Mesodermal cell (in vitro differentiated cells): ENCODE results near the gene FGF11.

Experiments used
- H3K27ac ChIP-seq: 2 replicates; pipeline ENCODE4 v1.7.0; 2013; ENCODE audit warnings: mild to moderate bottlenecking, low read depth, low read length, moderate library complexity; ENCODE audit not compliant: severe bottlenecking
- H3K36me3 ChIP-seq: 2 replicates; pipeline ENCODE4 v1.7.1; 2013; ENCODE audit warnings: mild to moderate bottlenecking, low read length, moderate library complexity; ENCODE audit not compliant: control insufficient read depth, insufficient read depth
- H3K4me1 ChIP-seq: one replicate; pipeline ENCODE4 v1.7.1; 2013; ENCODE audit warnings: mild to moderate bottlenecking, low read length; ENCODE audit not compliant: insufficient read depth, control insufficient read depth, poor library complexity, severe bottlenecking
- H3K4me3 ChIP-seq: 2 replicates; pipeline ENCODE4 v1.7.0; 2013; ENCODE audit warnings: low read length, control low read depth, mild to moderate bottlenecking; ENCODE audit not compliant: insufficient read depth, poor library complexity, severe bottlenecking; ENCODE audit errors: extremely low read depth
- H3K9me3 ChIP-seq: 2 replicates; pipeline ENCODE4 v1.7.1; 2013; ENCODE audit warnings: mild to moderate bottlenecking, low read length, moderate library complexity; ENCODE audit not compliant: control insufficient read depth
- WGBS, 2 experiments: methylation state at CpG; one replicate each; pipeline ENCODE4 v1.1.5; 2013; ENCODE audit warnings: missing lambda C conversion rate in 2 of 2; ENCODE audit not compliant: insufficient coverage in 2 of 2; 5-methylcytosine and 5-hydroxymethylcytosine counted together

The FGF11 gene

DNA sequence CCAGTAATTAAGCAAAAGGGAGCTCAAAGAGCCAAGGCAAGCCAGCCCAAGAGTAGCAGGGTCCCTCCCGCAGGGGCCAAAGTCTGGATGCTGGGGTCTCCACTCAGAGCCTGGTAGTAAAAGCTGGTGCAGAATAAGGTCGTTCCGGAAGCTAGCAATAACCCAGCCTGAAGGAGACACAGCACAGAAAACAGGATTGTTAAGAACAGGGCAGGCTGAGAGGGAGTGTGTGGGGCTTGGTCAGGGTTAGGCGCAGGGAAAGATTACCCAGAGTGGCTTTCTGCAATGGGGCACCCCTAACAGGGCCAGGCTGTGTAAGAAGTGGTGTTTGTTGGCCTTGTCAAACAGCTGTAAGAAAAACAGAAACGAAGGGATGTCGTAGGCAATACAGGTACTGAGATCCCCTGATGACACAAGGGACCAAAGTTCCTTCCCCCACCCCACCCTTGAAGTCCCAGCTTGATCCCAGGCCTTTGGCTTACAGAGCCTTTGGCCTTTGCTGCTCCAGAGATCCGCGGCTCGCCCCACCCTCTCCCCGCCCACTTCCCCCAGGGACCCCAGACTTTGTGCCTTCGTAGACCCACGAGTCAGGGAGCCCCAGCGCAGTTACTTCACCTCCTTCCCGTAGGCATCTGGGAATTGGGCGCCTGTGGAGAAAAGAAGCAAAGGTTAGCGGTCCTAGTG, 36.1 kb upstream of the FGF11 start:
- Histone ChIP-seq H3K4me3 (peak overlapping the region; percentile 75), H3K4me1 (peaks cover 7% of the 10 kb centered on the region), H3K36me3 (peaks cover 9% of the 10 kb centered on the region), H3K27ac (peak overlapping the region; percentile 83), H3K9me3 (no peaks in the 10 kb centered on the region)
- WGBS, 2 experiments = 27 to 40% methylated on average over 6 to 9 of the region's 16 CpGs

DNA sequence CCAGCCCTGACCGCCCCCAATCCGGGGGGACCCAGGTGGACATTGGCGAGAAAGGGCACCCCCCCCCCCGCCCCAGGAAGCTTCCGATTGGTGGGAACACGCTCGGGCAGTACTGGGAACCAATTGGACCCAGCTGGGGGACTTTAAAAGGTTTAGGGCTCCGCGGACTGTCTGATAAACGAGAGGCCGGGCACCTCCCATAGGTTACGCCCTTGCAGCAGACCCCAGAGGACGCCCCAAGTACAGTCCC, 35.7 kb upstream of the FGF11 start:
- peaks cover 7% of the 10 kb centered on the region for H3K4me1 ChIP-seq
- WGBS, 2 experiments = 0% methylated on average over 7 to 11 of the region's 13 CpGs
- H3K36me3 ChIP-seq = peaks cover 11% of the 10 kb centered on the region
- peak overlapping the region; percentile 75 for H3K4me3 ChIP-seq
- H3K27ac ChIP-seq = peak overlapping the region; percentile 83
- no peaks in the 10 kb centered on the region for H3K9me3 ChIP-seq

DNA sequence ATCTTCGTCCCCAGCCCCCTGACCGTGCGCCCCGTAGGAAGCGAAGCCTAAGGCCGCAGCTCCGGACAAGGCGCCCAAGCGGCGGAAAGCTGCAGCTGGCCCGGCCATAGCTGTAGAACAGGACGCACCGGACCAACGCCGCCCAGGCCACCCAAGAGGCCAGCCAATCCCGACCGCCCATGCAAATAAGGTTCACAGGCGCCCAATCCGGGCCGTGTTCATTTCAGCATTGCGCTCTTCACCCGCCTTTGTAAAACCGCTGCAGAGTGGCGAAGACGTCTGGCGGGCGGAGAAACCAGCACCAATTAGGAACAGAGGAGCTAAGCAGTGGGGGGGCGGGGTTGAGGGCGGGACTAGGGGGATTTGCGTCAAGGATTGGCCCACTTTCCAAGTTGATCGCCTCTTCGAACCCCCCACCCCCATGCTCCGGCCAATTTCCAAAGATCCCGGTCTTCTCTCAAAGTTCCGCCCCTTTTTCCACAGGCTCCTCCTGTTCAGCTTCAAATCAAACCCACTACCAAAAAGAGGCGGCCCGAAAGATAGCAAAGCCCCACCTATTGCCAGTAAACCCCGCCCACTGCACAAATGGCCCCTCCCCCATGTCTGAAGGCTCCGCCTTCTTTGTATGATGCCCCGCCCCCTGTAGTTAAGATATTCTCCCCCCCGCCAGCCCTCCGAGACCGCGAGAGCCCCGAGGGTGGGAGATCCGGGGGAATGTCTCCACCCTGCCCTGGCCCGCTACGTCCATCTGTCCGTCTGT, 35.2 kb upstream of the FGF11 start, which contains the start of gene TMEM256:
Gene TMEM256, minus strand, starts transcription at position 121 of the 760 bp plus-strand sequence. Its CDS starts 13 bp downstream, at position 108.
- 0% methylated on average over 21 to 34 of the region's 49 CpGs for WGBS, 2 experiments
- H3K27ac ChIP-seq = peak within 1 kb of the TSS; percentile 83

DNA sequence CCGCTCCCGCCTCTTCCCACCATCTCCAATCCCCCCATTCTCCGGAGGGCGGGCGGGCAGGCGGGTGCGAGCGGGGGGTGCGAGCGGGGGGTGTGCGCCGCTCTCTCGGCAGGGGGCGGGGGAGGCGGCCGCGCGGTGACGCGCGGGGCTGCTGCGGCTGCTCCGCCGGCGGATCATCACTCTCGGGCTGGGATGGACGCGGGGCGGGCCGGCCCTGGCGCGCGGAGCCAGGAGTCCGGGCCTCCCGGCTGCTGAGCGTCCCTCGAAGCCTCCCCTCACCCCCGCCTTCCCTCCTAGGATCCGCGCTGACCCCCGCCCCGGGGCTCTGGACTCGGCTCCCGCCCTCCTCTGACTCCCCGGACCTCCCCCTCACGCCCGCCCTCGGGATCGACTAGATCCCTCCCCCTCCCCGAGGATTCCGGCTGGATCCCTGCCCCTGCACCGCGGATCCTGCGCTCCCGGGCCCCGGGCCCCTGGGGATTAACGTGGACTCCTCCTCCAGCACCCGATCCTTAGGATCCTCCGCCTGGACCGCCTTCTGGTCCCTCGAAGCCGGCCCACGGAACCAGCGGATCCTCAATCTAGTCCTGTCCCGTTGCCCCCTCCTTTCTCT, 34.5 kb upstream of the FGF11 start:
- no peaks in the 10 kb centered on the region for H3K9me3 ChIP-seq
- H3K4me3 ChIP-seq = peak overlapping the region; percentile 75
- peaks cover 23% of the 10 kb centered on the region for H3K36me3 ChIP-seq
- H3K27ac ChIP-seq = peak overlapping the region; percentile 76
- 0% methylated on average over 45 to 55 of the region's 65 CpGs for WGBS, 2 experiments
- peaks cover 7% of the 10 kb centered on the region for H3K4me1 ChIP-seq

More for the DNA sequence above, 35.2 kb upstream of the FGF11 start, which contains the start of gene TMEM256:
- H3K36me3 ChIP-seq = peaks cover 16% of the 10 kb centered on the region
- peak within 1 kb of the TSS; percentile 75 for H3K4me3 ChIP-seq
- H3K9me3 ChIP-seq = no peaks in the 10 kb centered on the region
- H3K4me1 ChIP-seq = peaks cover 7% of the 10 kb centered on the region

DNA sequence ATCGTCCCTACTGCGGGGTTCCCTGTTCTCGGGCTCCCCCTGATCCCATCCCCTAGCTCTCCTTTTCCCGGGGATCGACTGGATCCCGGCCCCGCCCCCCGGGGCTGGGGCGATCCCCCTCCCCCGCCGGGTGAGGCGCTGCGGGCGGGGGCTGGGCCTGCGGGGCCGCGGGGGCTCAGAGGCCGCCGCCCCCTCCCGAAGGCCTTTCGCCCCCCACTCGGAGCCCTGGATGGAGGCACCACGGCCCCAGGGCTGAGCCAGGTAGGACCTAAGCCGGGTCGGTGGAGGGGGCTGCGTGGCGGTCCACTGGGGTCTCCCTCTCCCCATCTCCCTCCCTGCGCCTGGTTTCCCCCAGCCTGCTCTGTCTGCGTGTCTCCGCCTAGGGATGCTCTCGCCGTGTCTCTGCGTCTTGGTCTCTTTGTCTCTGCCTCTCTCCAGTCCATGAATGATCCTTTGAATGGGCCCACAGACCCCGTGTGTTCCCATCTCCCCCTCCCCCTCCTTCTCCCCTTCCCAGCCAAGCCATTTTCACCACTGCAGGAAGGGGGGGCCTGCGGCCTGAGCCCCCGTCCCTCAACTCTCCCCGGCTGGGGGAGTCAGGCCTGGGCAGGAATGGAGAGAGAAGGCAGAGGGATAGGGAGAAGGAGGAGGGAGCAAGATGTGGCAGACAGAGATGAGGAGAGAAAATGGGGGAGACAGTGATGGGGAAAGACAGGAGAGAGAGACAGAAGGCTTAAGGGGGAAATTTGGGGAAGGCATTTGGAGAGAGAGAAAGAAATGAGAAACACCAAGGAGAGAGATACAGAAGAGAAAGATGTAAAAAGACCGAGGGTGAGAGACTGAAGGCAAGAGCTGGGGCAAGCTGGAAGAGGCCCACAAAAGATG, 33.7 kb upstream of the FGF11 start:
- H3K4me1 ChIP-seq = peaks cover 7% of the 10 kb centered on the region
- H3K4me3 ChIP-seq = peak overlapping the region; percentile 75
- H3K9me3 ChIP-seq = no peaks in the 10 kb centered on the region
- H3K36me3 ChIP-seq = peaks cover 28% of the 10 kb centered on the region
- peak overlapping the region; percentile 76 for H3K27ac ChIP-seq
- 1 to 2% methylated on average over 16 to 26 of the region's 38 CpGs for WGBS, 2 experiments

DNA sequence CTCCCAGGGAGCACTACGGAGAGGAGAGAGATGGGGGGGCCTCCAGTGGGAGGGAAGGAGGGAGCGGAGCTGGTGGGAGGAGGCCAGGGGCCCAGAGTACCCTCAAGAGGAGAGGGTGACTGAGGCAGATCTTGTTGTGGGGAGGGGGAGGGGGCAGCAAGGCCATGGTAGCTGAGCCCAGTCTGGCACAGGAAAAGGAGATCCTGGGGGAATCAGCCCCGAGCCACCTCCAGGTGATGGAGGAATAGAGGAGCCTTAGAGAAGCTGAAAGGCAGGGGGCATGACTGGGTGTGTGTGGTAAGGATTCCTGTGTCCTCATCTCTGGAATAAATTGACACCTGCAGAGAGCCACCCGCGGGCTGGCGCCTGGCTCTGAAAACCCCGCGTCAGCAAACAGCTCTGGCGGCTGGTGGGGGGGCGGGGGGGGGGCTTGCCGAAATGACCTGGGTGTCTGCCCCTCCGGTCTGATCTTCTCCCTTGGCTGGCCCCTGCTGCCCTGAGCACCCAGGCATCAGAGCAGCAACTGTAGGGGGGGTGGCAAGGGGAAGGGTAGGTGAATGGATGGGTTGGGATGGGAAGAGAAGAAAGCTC, 33.0 kb upstream of the FGF11 start:
- Histone ChIP-seq H3K9me3 (no peaks in the 10 kb centered on the region), H3K4me3 (peak overlapping the region; percentile 75), H3K4me1 (peaks cover 3% of the 10 kb centered on the region), H3K36me3 (peaks cover 34% of the 10 kb centered on the region), H3K27ac (no peak overlapping the region)
- 11 to 26% methylated on average over 3 of the region's 12 CpGs for WGBS, 2 experiments

DNA sequence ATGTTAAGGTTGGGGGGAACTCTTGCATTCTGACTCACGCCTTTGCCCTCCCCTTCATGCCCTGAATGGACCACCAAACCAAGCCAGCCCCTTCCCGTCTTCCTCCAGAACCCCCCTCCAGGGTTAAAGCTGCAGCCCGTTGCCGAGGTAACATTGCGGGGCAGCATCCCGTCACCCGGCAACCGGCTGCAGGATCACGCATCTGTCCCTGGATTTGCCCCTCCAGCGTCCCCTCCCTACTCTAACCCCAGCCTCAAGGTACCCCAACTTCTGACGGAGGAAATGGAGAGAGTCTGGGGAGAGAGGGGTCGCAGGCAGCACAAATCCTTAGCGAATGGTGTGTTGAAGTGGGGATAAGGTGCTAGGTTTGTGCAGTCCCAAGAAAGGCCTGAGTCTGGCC, 32.2 kb upstream of the FGF11 start:
- Histone ChIP-seq H3K9me3 (no peaks in the 10 kb centered on the region), H3K27ac (no peak overlapping the region), H3K4me3 (no peak overlapping the region), H3K4me1 (peaks cover 3% of the 10 kb centered on the region), H3K36me3 (peaks cover 32% of the 10 kb centered on the region)
- 80 to 100% methylated on average over 3 to 4 of the region's 13 CpGs for WGBS, 2 experiments

DNA sequence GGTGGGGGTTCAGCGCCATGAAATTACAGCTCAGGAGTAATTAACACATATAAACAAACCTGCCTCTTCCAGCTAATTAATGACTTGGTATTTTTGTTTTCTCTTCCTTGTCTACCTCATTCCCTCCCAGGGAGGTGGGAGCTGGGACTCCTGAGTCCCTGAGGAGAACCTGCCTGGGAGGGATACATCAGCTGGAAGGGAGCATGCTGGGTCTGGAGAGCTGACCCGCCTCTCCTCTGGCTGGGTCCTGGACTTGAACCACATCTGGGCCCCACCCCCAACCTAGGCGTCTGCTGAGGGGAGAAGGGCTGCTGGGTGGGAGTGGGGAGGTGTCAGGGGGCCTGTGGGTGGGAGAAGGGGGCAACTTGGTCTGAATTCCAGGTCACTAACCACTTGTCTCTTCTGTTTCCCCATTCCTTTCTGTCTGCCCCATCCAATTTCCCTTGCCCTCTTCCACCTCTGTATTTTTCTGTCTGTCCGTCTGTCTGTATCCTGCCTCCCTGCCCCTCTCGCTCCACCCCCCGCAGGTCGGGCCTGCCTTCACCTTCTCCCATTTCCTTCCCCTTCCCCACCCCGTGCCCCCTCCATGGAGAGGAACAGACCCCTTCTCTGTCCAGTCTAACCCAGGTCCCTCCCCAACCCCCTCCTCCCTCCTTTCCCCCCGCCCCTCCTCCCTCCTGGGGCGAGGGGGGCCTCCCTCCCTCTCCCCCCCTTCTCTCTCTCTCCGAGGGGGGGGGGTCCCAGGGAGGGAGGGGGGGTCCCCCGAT, 31.6 kb upstream of the FGF11 start, which contains the start of gene NLGN2:
Gene NLGN2, plus strand, starts transcription at position 361 of the 767 bp plus-strand sequence. CDS start 411 bp downstream, outside the sequence.
- no peak within 1 kb of the TSS for H3K4me3 ChIP-seq
- H3K27ac ChIP-seq = no peak within 1 kb of the TSS
- 75 to 90% methylated on average over 2 to 4 of the region's 12 CpGs for WGBS, 2 experiments
- no peaks in the 10 kb centered on the region for H3K9me3 ChIP-seq
- peaks cover 3% of the 10 kb centered on the region for H3K4me1 ChIP-seq
- peaks cover 32% of the 10 kb centered on the region for H3K36me3 ChIP-seq

DNA sequence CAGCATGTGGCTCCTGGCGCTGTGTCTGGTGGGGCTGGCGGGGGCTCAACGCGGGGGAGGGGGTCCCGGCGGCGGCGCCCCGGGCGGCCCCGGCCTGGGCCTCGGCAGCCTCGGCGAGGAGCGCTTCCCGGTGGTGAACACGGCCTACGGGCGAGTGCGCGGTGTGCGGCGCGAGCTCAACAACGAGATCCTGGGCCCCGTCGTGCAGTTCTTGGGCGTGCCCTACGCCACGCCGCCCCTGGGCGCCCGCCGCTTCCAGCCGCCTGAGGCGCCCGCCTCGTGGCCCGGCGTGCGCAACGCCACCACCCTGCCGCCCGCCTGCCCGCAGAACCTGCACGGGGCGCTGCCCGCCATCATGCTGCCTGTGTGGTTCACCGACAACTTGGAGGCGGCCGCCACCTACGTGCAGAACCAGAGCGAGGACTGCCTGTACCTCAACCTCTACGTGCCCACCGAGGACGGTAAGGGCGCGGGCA, 31.0 kb upstream of the FGF11 start:
- no peaks in the 10 kb centered on the region for H3K9me3 ChIP-seq
- 94 to 95% methylated on average over 39 to 58 of the region's 58 CpGs for WGBS, 2 experiments
- peaks cover 4% of the 10 kb centered on the region for H3K4me1 ChIP-seq
- no peak overlapping the region for H3K27ac ChIP-seq
- H3K4me3 ChIP-seq = no peak overlapping the region
- peaks cover 29% of the 10 kb centered on the region for H3K36me3 ChIP-seq
